Measurements from ENCODE around the gene ACYP2. TPM values are rescaled to one million over a fixed set of nuclear protein-coding genes. Genes with fewer than 3 reads are reported as not detected.

Gene ACYP2
- total RNA-seq, 1 donor from 2014 or later = 9.0 TPM

DNA sequence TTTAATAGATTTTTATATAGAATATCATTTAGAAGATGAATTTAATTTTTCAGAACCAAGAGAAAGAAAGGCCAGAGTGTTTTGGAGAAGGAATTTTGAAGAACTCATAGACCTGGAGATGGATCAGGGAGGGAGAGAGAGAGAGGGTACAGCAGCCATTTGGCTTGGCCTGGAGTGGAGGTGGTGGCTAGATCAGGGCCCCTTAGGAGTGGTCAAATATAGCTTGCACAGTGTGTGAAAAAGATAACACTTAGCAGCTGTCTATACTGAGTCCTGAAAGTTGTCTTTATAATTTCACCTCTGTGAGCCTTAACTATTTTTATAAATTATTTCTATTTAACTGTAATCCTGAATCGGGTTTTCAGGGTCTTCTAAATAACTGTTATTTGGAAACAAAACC, 38.8 kb upstream of the ACYP2 start:
- Histone ChIP-seq H3K36me3 (ENCODE audit: control insufficient read depth, insufficient read depth, low read length) (no peaks in the 10 kb centered on the region), H3K27me3 (ENCODE audit: control insufficient read depth, insufficient read depth, low read length) (no peaks in the 10 kb centered on the region), H3K4me3 (ENCODE audit: low read depth, low read length) (no peak overlapping the region)
- DNase-seq (ENCODE audit: low read depth) (no peak), FAIRE-seq (no peak)
- no peak for TF ChIP-seq CTCF (IDR thresholded peaks at IDR 0.05; ENCODE audit: insufficient read depth, low read length, severe bottlenecking)

DNA sequence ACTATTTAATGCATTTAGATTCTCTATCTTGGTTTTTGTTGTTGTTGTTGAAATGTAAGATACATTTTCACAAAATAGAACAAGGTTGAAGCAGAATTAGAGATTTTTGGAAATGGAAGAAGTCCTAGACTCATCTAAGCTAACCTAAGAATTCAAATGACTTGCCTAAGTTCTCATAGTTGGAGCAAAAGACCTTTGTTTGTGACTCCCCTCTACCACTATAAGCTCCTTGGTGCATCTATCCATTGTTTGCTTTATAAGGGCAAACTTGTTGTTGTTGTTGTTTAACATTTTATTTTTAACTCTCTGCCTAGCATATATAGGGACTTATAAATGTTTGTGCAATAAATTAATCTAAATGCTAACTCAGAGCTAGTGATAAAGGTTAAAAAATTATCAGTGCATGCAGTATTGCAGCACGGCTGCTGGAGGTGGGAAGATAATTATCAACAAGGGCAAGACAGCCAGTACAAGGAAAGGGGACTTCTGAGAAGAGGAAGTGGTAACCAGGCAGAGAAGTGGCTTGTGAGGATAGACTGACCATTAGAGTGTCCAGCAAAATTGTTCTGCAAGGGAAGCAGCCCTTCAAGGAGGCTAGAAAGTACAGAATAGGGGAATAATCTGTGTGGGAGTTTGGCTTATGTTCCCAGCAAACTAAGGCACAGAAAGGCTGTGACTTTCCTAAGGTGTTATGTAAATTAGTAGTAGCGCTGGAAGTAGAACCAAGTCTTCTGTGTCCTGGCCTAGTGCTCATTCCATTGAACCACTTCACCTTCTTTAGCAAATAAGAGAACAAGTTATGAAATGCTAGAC, 38.1 kb upstream of the ACYP2 start:
- Histone ChIP-seq H3K4me3 (ENCODE audit: low read depth, low read length) (no peak overlapping the region), H3K36me3 (ENCODE audit: control insufficient read depth, insufficient read depth, low read length) (no peaks in the 10 kb centered on the region), H3K27me3 (ENCODE audit: control insufficient read depth, insufficient read depth, low read length) (no peaks in the 10 kb centered on the region)
- peak; percentile 34 for DNase-seq (ENCODE audit: low read depth)
- FAIRE-seq = no peak
- TF ChIP-seq CTCF (IDR thresholded peaks at IDR 0.05; ENCODE audit: insufficient read depth, low read length, severe bottlenecking) = no peak

DNA sequence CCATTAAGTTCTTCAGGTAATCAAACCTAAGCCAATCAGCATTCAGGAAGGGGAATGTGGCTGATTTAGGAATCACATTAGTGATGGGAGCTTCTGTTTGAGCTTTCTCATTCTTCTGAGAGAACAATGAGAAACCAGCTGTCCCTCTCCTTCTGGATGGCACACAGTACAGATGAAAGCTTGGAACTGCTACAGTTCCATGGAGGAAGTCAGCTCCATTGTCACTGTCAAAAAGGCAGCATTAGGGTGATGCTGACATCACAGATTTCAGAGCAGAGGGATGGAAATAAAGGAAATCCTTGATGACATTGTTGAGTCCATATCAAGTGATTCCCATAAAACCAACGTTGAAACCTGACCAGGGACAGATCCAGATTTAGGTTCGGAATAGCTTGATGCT, 36.1 kb upstream of the ACYP2 start:
- no peak for DNase-seq (ENCODE audit: low read depth)
- TF ChIP-seq CTCF (IDR thresholded peaks at IDR 0.05; ENCODE audit: insufficient read depth, low read length, severe bottlenecking) = no peak

GRCh38 chr2:54081574-54081973, 33.8 kb upstream of the ACYP2 start:
- TF ChIP-seq CTCF (IDR thresholded peaks at IDR 0.05; ENCODE audit: insufficient read depth, low read length, severe bottlenecking) = no peak
- Histone ChIP-seq H3K36me3 (ENCODE audit: control insufficient read depth, insufficient read depth, low read length) (no peaks in the 10 kb centered on the region), H3K4me3 (ENCODE audit: low read depth, low read length) (no peak overlapping the region), H3K27me3 (ENCODE audit: control insufficient read depth, insufficient read depth, low read length) (no peaks in the 10 kb centered on the region)
- FAIRE-seq (peak; percentile 92), DNase-seq (ENCODE audit: low read depth) (peak; percentile 100)

More for the DNA sequence above, 36.1 kb upstream of the ACYP2 start:
- H3K36me3 ChIP-seq (ENCODE audit: control insufficient read depth, insufficient read depth, low read length) = no peaks in the 10 kb centered on the region
- FAIRE-seq = no peak
- no peaks in the 10 kb centered on the region for H3K27me3 ChIP-seq (ENCODE audit: control insufficient read depth, insufficient read depth, low read length)
- no peak overlapping the region for H3K4me3 ChIP-seq (ENCODE audit: low read depth, low read length)

- no peak overlapping the region for H3K4me3 ChIP-seq (ENCODE audit: low read depth, low read length)
- no peak for FAIRE-seq
- H3K36me3 ChIP-seq (ENCODE audit: control insufficient read depth, insufficient read depth, low read length) = no peaks in the 10 kb centered on the region
- no peaks in the 10 kb centered on the region for H3K27me3 ChIP-seq (ENCODE audit: control insufficient read depth, insufficient read depth, low read length)
- TF ChIP-seq CTCF (IDR thresholded peaks at IDR 0.05; ENCODE audit: insufficient read depth, low read length, severe bottlenecking) = no peak
- DNase-seq (ENCODE audit: low read depth) = no peak
Observed at GRCh38 chr2:54083021-54083420, 32.4 kb upstream of the ACYP2 start.

- Histone ChIP-seq H3K27me3 (ENCODE audit: control insufficient read depth, insufficient read depth, low read length) (no peaks in the 10 kb centered on the region), H3K4me3 (ENCODE audit: low read depth, low read length) (no peak overlapping the region), H3K36me3 (ENCODE audit: control insufficient read depth, insufficient read depth, low read length) (no peaks in the 10 kb centered on the region)
- no peak for DNase-seq (ENCODE audit: low read depth)
- no peak for FAIRE-seq
- no peak for TF ChIP-seq CTCF (IDR thresholded peaks at IDR 0.05; ENCODE audit: insufficient read depth, low read length, severe bottlenecking)
Observed at GRCh38 chr2:54083445-54083844, 32.0 kb upstream of the ACYP2 start.

All from bronchial epithelial cell (primary cell).